Daoy (cell line): Measurements from ENCODE around the gene ITCH. TPM values are rescaled to one million over a fixed set of nuclear protein-coding genes. Genes with fewer than 3 reads are reported as not detected.
"Not testable (repeated sequence)": the region's sequence is repeated elsewhere in the genome, so short reads cannot be mapped to it uniquely, and the experiment has no call there.

Experiments used
- DNase-seq: peaks from one replicate; pipeline ENCODE4 v3.0.0-alpha.2; 2015; ENCODE audit warnings: low read depth
- total RNA-seq: library from RNA; depleted of rRNA; stranded (reverse); fragments of >200 nt; shearing (Covaris generic); gene quantifications from 2 replicates; pipeline ENCODE4 v1.2.3, GENCODE V29; 2014

The ITCH gene
- total RNA-seq, 1 experiment from 2014 or later: 45.1 TPM

GRCh38 chr20:34343458-34344211 lies 19.4 kb upstream of the ITCH start:
- DNase-seq: no peak

DNA sequence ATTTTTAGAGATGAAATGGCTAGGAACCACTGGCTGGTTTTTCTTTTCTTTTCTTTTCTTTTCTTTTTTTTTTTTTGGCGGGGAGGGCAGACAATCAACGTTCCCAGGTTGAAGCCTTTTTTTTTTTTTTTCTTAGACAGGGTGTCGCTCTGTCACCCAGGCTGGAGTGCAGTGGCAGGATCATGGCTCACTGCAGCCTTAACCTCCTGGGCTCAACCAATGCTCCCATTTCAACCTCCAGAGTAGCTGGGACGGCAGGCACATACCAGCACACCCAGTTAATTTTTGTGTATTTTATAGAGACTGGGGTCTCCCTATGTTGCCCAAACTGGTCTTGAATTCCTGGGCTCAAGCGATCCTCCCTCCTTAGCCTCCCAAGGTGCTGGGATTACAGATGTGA lies 18.8 kb upstream of the ITCH start:
- DNase-seq: no peak

DNA sequence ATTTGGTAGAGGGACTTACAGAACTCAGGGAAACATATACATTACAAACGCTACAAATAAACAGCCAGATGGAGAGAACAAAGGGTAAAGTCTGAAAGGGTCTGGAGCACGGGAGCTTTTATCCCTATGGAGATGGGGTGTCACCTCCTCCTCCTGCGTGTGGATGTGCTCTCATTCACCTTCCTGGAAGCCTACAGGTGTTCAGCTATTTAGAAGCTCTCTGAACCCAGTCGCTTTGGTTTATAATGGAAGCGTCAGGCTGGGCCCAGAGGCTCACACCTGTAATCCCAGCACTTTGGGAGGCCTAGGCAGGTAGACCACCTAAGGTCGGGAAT lies 17.7 kb upstream of the ITCH start:
- DNase-seq: no peak

DNA sequence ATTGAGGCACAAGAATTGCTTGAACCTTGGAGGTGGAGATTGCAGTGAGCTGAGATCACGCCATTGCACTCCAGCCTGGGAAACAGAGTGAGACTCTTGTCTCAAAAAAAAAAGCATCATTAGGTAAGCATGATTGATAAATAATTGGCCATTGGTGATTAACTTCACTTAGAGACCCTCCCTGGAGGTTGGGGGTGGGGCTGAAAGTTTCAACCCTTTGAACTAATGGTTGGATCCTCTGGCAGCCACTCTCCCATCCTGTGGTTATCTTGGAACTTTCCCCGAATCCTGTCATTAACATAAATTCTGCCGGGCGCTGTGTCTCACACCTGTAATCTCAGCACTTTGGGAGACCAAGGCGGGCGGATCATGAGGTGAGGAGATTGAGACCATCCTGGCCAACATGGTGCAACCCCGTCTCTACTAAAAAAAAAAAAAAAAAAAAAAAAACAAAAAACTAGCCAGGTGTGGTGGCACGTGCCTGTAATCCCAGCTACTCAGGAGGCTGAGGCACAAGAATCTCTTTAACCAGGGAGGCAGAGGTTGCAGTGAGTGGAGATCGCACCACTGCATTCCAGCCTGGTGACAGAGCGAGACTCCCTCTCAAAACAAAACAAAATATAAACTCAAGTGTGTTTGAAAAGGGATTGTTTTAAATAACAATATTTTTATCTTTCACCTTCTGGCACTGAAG lies 17.1 kb upstream of the ITCH start:
- peak; percentile 15 for DNase-seq

DNA sequence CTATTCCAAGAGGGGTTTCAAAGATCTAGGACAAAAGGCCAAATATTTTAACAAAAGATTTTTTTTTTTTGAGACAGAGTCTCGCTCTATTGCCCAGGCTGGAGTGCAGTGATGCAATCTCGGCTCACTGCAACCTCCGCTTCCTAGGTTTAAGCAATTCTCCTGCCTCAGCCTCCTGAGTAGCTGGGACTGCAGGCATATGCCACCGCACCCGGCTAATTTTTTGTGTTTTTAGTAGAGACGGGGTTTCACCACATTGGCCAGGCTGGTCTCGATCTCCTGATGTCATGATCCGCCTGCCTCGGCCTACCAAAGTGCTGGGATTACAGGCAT lies 16.6 kb upstream of the ITCH start:
- DNase-seq: not testable (repeated sequence)

DNA sequence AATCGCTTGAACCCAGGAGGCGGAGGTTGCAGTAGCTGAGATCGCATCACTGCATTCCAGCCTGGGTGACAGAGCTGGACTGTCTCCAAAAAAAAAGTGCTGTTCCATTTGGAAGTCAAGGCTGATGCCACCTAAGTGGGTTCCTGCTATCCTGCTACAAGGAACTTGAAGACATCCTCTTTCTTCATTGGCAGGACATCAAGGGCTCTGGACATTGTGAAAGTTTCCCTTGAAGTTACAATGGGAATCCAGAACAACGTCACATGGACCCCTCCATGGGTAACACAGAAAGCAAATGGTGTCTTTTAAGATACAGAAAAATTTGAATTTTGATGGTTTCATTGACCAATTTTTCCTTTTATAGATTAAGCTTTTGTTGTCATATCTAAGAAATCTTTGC lies 15.5 kb upstream of the ITCH start:
- no peak for DNase-seq

DNA sequence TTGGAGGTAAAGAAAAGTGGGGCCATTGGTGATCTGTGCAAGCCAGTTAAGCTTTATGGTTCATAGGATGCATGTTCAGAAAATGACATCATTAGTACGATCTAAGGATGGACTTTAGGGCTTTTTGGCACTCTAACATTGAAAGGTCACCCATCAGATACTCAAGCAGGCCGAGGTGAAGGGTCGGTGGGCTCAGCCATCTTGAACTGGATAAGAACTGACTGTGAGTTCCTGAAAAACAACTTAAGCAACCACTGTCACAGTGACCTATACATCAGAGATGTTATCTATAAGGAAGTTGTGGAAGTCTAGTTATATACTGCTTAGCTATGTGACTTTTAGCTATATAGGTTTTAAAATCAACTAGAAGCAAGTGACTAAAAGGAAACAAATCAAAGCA lies 13.0 kb upstream of the ITCH start:
- DNase-seq: no peak

DNA sequence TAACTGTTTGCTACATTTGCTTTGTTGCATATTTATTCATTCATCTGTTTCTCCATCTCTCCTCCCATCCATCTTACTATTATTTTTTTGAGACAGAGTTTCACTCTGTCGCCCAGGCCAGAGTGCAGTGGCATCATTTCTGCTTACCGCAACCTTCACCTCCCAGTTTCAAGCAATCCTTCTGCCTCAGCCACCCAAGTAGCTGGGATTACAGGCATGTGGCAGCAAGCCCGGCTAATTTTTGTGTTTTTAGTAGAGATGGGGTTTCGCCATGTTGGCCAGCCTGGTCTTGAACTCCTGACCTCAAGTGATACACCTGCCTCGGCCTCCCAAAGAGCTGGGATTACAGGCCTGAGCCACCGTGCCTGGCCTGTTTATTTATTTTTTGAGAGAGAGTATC lies 9.6 kb upstream of the ITCH start:
- DNase-seq: not testable (repeated sequence)

DNA sequence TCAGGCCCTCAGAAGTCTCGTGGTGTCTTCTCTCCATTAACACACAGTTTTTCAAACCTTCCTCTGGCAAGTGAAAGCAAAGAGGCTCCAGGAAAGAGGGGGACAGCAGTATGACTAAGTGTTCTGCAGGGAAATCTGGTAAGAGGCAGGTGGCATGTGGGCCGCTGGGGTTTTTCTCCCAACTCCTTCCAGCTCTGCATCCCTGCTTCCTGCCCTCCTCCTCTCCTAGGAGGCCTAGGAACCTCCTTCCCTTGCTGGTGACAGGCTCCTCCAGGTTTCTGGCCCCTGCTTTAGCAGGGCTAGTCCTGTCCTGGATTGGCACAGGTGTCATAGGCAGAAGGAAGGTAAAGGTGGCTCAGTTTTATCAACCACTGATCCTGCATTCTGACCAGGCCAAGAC lies 7.6 kb upstream of the ITCH start:
- DNase-seq: no peak

GRCh38 chr20:34359729-34360128 lies 3.3 kb upstream of the ITCH start:
- not testable (repeated sequence) for DNase-seq

DNA sequence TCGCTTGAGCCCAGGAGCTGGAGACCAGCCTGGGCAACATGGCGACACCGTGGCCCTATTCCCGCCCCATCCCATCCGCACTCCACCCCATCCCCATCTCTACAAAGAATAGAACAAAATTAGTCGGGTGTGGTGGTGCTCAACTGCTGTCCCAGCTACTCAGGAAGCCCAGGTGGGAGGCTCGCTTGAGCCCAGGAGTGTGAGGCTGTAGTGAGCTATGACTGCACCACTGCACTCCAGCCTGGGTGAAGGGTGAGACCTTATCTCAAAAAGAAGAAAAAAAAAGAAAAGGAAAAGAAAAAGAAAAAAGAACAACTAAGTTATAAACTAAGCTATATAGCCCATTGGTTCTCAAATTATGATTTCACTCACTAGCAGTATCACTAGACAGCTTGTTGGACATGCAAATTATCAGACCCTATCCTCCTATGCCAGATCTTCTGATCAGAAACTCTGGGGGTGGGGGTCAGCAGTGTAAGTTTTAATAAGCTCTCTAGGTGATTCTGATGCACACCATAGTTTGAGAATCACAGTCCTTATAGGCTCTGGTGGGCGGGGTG lies 491 bp upstream of the ITCH start:
- DNase-seq: no peak

DNA sequence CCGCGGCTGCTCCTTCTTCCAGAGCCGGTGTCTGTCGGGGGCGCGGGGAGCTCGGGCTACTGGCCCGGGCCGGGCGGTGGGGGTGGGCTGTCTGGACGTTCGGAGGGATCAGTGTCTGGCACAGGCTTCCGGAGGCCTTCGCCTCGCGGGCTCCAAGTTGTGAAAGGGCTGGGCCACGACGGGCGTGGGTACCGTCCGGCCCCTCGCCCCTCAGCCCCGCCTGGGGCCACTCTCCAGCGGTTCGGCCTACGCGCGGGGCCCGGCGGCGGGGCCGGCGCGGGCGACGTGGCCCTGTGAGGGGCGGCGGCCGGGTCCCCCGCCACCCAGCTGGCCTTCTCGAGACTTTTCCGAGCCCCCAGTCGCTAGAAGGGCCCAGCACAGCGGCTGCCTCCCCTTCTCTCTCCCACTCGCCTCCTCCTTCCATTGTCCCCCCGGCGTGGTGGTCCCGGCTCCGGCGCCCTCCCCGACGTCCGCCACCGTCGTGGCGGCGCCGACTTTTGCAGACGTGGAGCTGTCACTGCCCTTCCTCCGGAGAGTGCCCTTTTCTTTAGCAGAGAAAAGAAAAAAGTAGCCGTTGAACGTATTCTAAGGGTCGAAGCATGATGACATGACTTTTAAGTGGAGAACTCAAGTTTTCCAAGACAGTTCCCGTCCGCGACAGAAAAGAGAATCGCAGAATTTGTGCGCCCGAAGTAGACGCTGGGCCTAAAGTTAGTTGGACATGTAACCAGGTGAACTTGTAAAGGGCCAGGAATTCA lies 571 bp downstream of the ITCH start:
- DNase-seq: peak; percentile 20

DNA sequence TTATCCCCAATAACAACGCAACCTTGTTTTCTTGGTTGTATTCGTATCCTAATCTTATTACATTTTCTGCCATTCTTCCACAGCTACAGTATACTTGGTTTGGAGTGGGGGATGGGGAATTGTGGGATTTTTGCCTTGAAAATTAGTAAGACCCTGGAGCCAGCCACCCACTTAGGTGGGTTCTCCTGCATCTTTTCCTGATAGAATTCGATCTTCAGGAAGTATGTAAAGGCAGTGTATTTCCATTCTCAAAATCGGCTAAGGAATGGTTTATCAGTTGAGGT lies 1.1 kb downstream of the ITCH start:
- DNase-seq: no peak

DNA sequence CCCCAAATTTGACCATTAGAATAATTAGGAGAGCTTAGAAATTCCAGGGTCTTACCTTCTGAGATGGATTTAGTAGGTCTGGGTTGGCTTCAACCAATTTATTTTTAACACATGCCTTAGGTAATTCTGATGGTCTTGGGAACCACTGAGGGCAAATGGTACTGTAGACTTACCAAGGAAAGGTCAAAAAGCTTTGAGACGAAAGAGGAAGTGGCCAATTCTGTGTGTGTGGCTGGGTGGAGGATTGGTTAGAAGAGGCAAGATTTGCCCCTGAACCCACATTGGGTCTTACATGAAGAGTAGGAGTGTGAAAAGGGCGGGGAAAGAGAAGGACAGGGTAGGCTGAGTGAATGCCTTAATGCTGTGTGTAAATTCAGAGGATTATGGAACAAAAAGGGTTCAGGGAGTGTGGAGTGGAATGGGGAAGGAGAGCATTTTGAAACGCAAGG lies 2.7 kb downstream of the ITCH start:
- no peak for DNase-seq

- DNase-seq: no peak
These were observed 4.1 kb downstream of the ITCH start for GRCh38 chr20:34367155-34367554.

GRCh38 chr20:34367911-34368310 lies 4.8 kb downstream of the ITCH start:
- not testable (repeated sequence) for DNase-seq

DNA sequence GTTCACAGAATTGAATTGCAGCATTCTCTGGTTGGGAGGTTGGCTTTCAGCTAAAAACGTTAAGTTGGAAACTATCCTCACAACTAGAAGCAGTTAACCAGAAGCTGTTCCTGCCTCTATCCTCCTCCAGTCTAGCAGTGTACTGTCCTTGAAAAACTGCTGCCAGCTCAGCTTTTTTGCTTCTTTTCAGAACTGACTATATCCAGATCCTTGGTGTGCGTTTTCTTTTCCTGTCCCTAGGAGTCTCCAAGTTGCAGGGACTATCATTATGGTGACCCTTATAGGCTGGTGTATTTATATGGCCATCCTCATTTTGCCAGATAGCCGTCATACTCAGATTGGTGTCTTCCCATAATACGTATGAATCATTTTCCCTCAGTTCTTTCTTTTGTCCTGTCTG lies 5.5 kb downstream of the ITCH start:
- DNase-seq: no peak

DNA sequence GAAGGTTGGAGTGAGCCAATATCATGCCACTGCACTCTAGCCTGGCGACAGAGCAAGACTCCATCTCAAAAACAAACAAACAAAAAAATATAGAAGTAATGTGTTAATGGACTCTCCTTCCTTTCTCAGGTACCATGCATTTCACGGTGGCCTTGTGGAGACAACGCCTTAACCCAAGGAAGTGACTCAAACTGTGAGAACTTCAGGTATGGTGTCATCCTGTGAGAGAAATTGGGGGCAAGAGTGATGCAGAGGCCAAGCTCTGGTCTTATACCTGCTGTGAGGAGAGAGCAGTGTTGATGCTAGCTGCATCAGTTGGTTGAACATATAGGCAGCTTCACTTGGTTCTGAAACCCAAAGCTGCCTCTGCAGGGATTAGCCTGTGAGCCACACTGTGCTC lies 6.2 kb downstream of the ITCH start:
- no peak for DNase-seq

DNA sequence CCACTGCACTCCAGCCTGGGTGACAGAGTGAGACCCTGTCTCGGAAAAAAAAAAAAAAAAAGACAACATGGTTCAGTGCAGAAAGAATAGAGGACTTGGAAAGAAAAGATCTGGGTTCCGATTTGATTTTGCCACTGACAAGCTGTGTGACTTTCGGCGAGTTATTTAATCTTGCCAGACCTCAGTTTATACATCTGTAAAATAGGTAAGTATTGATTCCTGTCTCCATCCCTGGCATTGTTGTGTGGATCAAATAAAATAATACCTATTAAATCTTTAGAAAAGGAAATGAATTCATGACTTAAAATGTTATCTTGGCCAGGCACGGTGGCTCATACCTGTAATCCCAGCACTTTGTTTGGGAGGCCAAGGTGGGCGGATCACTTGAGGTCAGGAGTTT lies 7.0 kb downstream of the ITCH start:
- no peak for DNase-seq

GRCh38 chr20:34373445-34373844 lies 10.4 kb downstream of the ITCH start:
- DNase-seq: no peak

GRCh38 chr20:34374209-34374760 lies 11.2 kb downstream of the ITCH start:
- no peak for DNase-seq

- no peak for DNase-seq
These were observed 12.9 kb downstream of the ITCH start for GRCh38 chr20:34375977-34376430.
